Neural cell (in vitro differentiated cells): Measurements from ENCODE around the gene SUPT3H. TPM values are rescaled to one million over a fixed set of nuclear protein-coding genes. Genes with fewer than 3 reads are reported as not detected.

ENCODE experiments used
- H2AFZ ChIP-seq: fragments of 200-600, 300-800 bp; sonication (generic), shearing (Covaris generic); 2 replicates; pipeline ENCODE4 v1.6.0; 2014; ENCODE audit warnings: low read depth, mild to moderate bottlenecking, antibody characterized with exemption, low read length, moderate library complexity
- H3F3A ChIP-seq: fragments of 200-600 bp; shearing (Covaris generic); 2 replicates; pipeline ENCODE4 v1.6.1; 2016; ENCODE audit warnings: mild to moderate bottlenecking, moderate library complexity, mixed read lengths, antibody characterized with exemption, low read length; ENCODE audit not compliant: insufficient read depth, poor library complexity, severe bottlenecking
- H3K27ac ChIP-seq: fragments of 200-600, 300-800 bp; sonication (generic), shearing (Covaris generic); 2 replicates; pipeline ENCODE4 v1.5.1; 2014; ENCODE audit warnings: mild to moderate bottlenecking, low read length, moderate library complexity
- H3K27me3 ChIP-seq: fragments of 300-800, 200-600 bp; sonication (generic), shearing (Covaris generic); 2 replicates; pipeline ENCODE4 v1.6.0; 2014; ENCODE audit warnings: mild to moderate bottlenecking, low read depth, low read length, moderate library complexity; ENCODE audit not compliant: insufficient read depth
- H3K36me3 ChIP-seq: fragments of 300-800, 200-600 bp; sonication (generic), shearing (Covaris generic); 2 replicates; pipeline ENCODE4 v1.5.1; 2014; ENCODE audit warnings: mild to moderate bottlenecking, antibody characterized with exemption, low read length, moderate library complexity; ENCODE audit not compliant: insufficient read depth
- H3K4me2 ChIP-seq: fragments of 300-800, 200-600 bp; sonication (generic), shearing (Covaris generic); 2 replicates; pipeline ENCODE4 v1.6.0; 2014; ENCODE audit warnings: mild to moderate bottlenecking, low read length
- H3K4me3 ChIP-seq: fragments of 300-800, 200-600 bp; sonication (generic), shearing (Covaris generic); 2 replicates; pipeline ENCODE4 v1.5.1; 2014; ENCODE audit warnings: mild to moderate bottlenecking, low read length, moderate library complexity
- H3K79me2 ChIP-seq: fragments of 200-600 bp; shearing (Covaris generic); replicated peaks from 2 replicates; pipeline ENCODE4 v1.6.0; 2014; ENCODE audit warnings: mild to moderate bottlenecking, low read length, moderate library complexity; ENCODE audit not compliant: insufficient read depth
- H3K9ac ChIP-seq: fragments of 300-800, 200-600 bp; sonication (generic), shearing (Covaris generic); 2 replicates; pipeline ENCODE4 v1.6.1; 2016; ENCODE audit warnings: mild to moderate bottlenecking, low read length, mixed read lengths
- H3K9me2 ChIP-seq: fragments of 200-600 bp; shearing (Covaris generic); 2 replicates; pipeline ENCODE4 v1.6.1; 2016; ENCODE audit warnings: mild to moderate bottlenecking, low read length, mixed read lengths; ENCODE audit not compliant: insufficient read depth
- H3K9me3 ChIP-seq: fragments of 200-600, 300-800 bp; sonication (generic), shearing (Covaris generic); 2 replicates; pipeline ENCODE4 v1.6.1; 2016; ENCODE audit warnings: mild to moderate bottlenecking, mixed run types, low read length, moderate library complexity, mixed read lengths
- H4K20me1 ChIP-seq: fragments of 200-600 bp; shearing (Covaris generic); 2 replicates; pipeline ENCODE4 v1.6.1; 2016; ENCODE audit warnings: mild to moderate bottlenecking, mixed run types; ENCODE audit not compliant: insufficient read depth
- CTCF ChIP-seq: fragments of 450-650 bp; IDR thresholded peaks from 2 replicates; pipeline ENCODE4 v1.5.1; 2014; ENCODE audit warnings: antibody characterized with exemption, mild to moderate bottlenecking, moderate library complexity; ENCODE audit not compliant: poor library complexity, severe bottlenecking
- EP300 ChIP-seq: fragments of 450-650 bp; conservative IDR thresholded peaks from 2 replicates; pipeline ENCODE4 v1.6.1; 2014; ENCODE audit warnings: antibody characterized with exemption, mild to moderate bottlenecking, moderate library complexity; ENCODE audit not compliant: poor library complexity, severe bottlenecking
- EZH2 ChIP-seq: fragments of 200-600, 300-800 bp; shearing (Covaris generic), sonication (generic); IDR thresholded peaks from 2 replicates; pipeline ENCODE4 v1.6.1; 2014; ENCODE audit warnings: antibody characterized with exemption, low read length, borderline replicate concordance, mild to moderate bottlenecking; ENCODE audit not compliant: insufficient read depth, poor library complexity, severe bottlenecking
- MXI1 ChIP-seq: fragments of 450-650 bp; conservative IDR thresholded peaks from 2 replicates; pipeline ENCODE4 v1.6.1; 2014; ENCODE audit warnings: antibody characterized with exemption, mild to moderate bottlenecking; ENCODE audit not compliant: poor library complexity, severe bottlenecking
- POLR2AphosphoS5 ChIP-seq: IDR thresholded peaks from 2 replicates; pipeline ENCODE4 v1.6.1; 2012
- RAD21 ChIP-seq: fragments of 450-650 bp; conservative IDR thresholded peaks from 2 replicates; pipeline ENCODE4 v1.6.1; 2014; ENCODE audit warnings: antibody characterized with exemption, mild to moderate bottlenecking, moderate library complexity
- REST ChIP-seq: IDR thresholded peaks from 2 replicates; pipeline ENCODE4 v1.6.1; 2012; ENCODE audit warnings: borderline replicate concordance
- SMC3 ChIP-seq: fragments of 450-650 bp; conservative IDR thresholded peaks from 2 replicates; pipeline ENCODE4 v1.6.1; 2014; ENCODE audit warnings: antibody characterized with exemption, mild to moderate bottlenecking, moderate library complexity; ENCODE audit not compliant: poor library complexity
- TAF1 ChIP-seq: IDR thresholded peaks from 2 replicates; pipeline ENCODE4 v1.6.1; 2012; ENCODE audit warnings: low read depth
- polyA plus RNA-seq: library from polyadenylated mRNA; depleted of rRNA; stranded (reverse); fragments of >200 nt; gene quantifications from 2 replicates; pipeline ENCODE4 v1.2.3, GENCODE V29; 2014

The SUPT3H gene
- polyA plus RNA-seq, 1 donor from 2014 or later: 6.8 TPM

- H3K4me3 ChIP-seq: no peak overlapping the region
- H3K79me2 ChIP-seq: no peaks in the 10 kb centered on the region
- H4K20me1 ChIP-seq: no peaks in the 10 kb centered on the region
- no peak overlapping the region for H3K27ac ChIP-seq
- no peaks in the 10 kb centered on the region for H3F3A ChIP-seq
- no peak overlapping the region for H3K4me2 ChIP-seq
- H3K9ac ChIP-seq: no peak overlapping the region
- no peaks in the 10 kb centered on the region for H3K27me3 ChIP-seq
- H2AFZ ChIP-seq: no peak overlapping the region
- TF ChIP-seq EZH2 (no peak), REST (no peak), MXI1 (no peak), RAD21 (no peak), CTCF (no peak), TAF1 (no peak), SMC3 (no peak)
- no peaks in the 10 kb centered on the region for H3K9me3 ChIP-seq
- no peaks in the 10 kb centered on the region for H3K36me3 ChIP-seq
- H3K9me2 ChIP-seq: no peaks in the 10 kb centered on the region
Observed at GRCh38 chr6:45260696-45261095, 117.0 kb downstream of the SUPT3H start.

GRCh38 chr6:45256697-45257695, 120.7 kb downstream of the SUPT3H start:
- Histone ChIP-seq H3K9ac (no peak overlapping the region), H3K9me2 (no peaks in the 10 kb centered on the region), H4K20me1 (no peaks in the 10 kb centered on the region), H3K27me3 (no peaks in the 10 kb centered on the region), H3K4me2 (no peak overlapping the region), H3F3A (no peaks in the 10 kb centered on the region), H3K4me3 (no peak overlapping the region), H2AFZ (no peak overlapping the region), H3K27ac (no peak overlapping the region), H3K79me2 (no peaks in the 10 kb centered on the region), H3K36me3 (no peaks in the 10 kb centered on the region), H3K9me3 (no peaks in the 10 kb centered on the region)
- TF ChIP-seq TAF1: no peak
- no peak for TF ChIP-seq EP300
- no peak for TF ChIP-seq CTCF
- TF ChIP-seq SMC3: no peak
- TF ChIP-seq MXI1: no peak
- no peak for TF ChIP-seq EZH2
- TF ChIP-seq REST: no peak
- no peak for TF ChIP-seq RAD21
- TF ChIP-seq POLR2AphosphoS5: no peak
